Stimulated activated CD8-positive, alpha-beta memory T cell treated with anti-CD3 and anti-CD28 coated beads, Interleukin-2, amount 100 ng/mL, for 48 hours (primary cell): ENCODE measurements around the gene ERBB2.
"Not testable (repeated sequence)": the region's sequence is repeated elsewhere in the genome, so short reads cannot be mapped to it uniquely, and the experiment has no call there.

Experiments used
- DNase-seq, 2 donors: peaks; one replicate each; pipeline ENCODE4 v3.0.0-alpha.2; 2020; ENCODE audit warnings: low read depth in 2 of 2

Gene ERBB2

GRCh38 chr17:39725923-39726322 lies 26.1 kb downstream of the ERBB2 start:
- DNase-seq = not testable (repeated sequence)

- DNase-seq = no peak
These were observed 26.8 kb downstream of the ERBB2 start for GRCh38 chr17:39726617-39727016.

- no peak for DNase-seq
These were observed 27.7 kb downstream of the ERBB2 start for GRCh38 chr17:39727556-39727955.

- DNase-seq = no peak
These were observed 29.5 kb downstream of the ERBB2 start for GRCh38 chr17:39729280-39729851.

GRCh38 chr17:39730095-39730921 lies 30.4 kb downstream of the ERBB2 start, which contains the start of gene MIEN1:
MIEN1 (minus strand) TSS chr17:39730532; CDS start chr17:39730495, 37 bp downstream.
- DNase-seq = peak; percentile 91 to 95

GRCh38 chr17:39732586-39732985 lies 32.7 kb downstream of the ERBB2 start:
- DNase-seq = no peak

- no peak for DNase-seq
These were observed 36.0 kb downstream of the ERBB2 start for GRCh38 chr17:39735882-39736281.

- no peak for DNase-seq
These were observed 36.7 kb downstream of the ERBB2 start for GRCh38 chr17:39736319-39737165.

GRCh38 chr17:39737206-39737759 lies 37.4 kb downstream of the ERBB2 start:
- no peak for DNase-seq

GRCh38 chr17:39737760-39738567 lies 38.1 kb downstream of the ERBB2 start, which contains the start of gene GRB7:
GRB7 (plus strand) TSS chr17:39737938; CDS start chr17:39742302, 4,364 bp downstream.
- no peak for DNase-seq

GRCh38 chr17:39738568-39738901 lies 38.7 kb downstream of the ERBB2 start:
- DNase-seq = peak in 1 of 2 donors; percentile 53

GRCh38 chr17:39738983-39739884 lies 39.4 kb downstream of the ERBB2 start:
- no peak for DNase-seq

- no peak for DNase-seq
These were observed 40.1 kb downstream of the ERBB2 start for GRCh38 chr17:39739885-39740356.

GRCh38 chr17:39740357-39741111 lies 40.7 kb downstream of the ERBB2 start:
- DNase-seq = no peak

GRCh38 chr17:39742126-39742855 lies 42.4 kb downstream of the ERBB2 start:
- DNase-seq = no peak

- no peak for DNase-seq
These were observed 43.1 kb downstream of the ERBB2 start for GRCh38 chr17:39742856-39743436.

- no peak for DNase-seq
These were observed 44.4 kb downstream of the ERBB2 start for GRCh38 chr17:39744075-39744835.
